Lower leg skin (tissue), 3 donors: Measurements from ENCODE around the gene ZNF787.

Source experiments
- POLR2A ChIP-seq, 2 donors: fragments of 450-650 bp; IDR thresholded peaks; one replicate each; pipeline ENCODE4 v1.6.1; 2016 to 2017; ENCODE audit warnings: antibody characterized with exemption in 2 of 2, mild to moderate bottlenecking in 1 of 2, moderate library complexity in 1 of 2
- TF ChIP-seq, protein P1 (sequence below), 3 donors: fragments of 450-650 bp; IDR thresholded peaks; one replicate each; pipeline ENCODE4 v1.5.1; 2016; ENCODE audit warnings: antibody characterized with exemption in 3 of 3, mild to moderate bottlenecking in 3 of 3, moderate library complexity in 2 of 3

DNA sequence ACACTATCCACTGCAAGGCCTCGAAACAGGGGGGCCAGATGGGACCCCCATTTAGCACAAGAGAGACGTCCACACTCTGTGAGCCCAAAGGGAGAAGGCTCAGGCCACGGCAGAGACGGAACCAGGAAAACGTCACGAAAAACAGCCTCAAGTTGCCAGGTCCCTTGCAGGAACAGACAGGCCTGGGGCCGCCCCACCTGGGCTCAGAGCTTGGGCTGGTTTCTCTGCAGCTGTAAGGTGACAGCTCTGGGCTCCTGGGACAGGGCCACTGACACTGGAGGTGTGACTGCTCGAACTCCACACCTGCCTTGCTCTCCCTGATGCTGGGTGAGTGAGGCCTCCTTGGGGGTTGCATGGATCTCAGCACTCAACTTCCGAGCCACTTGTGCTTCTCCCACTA lies 3.2 kb downstream of the ZNF787 start:
- TF ChIP-seq, protein P1, sequence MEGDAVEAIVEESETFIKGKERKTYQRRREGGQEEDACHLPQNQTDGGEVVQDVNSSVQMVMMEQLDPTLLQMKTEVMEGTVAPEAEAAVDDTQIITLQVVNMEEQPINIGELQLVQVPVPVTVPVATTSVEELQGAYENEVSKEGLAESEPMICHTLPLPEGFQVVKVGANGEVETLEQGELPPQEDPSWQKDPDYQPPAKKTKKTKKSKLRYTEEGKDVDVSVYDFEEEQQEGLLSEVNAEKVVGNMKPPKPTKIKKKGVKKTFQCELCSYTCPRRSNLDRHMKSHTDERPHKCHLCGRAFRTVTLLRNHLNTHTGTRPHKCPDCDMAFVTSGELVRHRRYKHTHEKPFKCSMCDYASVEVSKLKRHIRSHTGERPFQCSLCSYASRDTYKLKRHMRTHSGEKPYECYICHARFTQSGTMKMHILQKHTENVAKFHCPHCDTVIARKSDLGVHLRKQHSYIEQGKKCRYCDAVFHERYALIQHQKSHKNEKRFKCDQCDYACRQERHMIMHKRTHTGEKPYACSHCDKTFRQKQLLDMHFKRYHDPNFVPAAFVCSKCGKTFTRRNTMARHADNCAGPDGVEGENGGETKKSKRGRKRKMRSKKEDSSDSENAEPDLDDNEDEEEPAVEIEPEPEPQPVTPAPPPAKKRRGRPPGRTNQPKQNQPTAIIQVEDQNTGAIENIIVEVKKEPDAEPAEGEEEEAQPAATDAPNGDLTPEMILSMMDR (IDR thresholded peaks at IDR 0.05): no peak
- TF ChIP-seq POLR2A (IDR thresholded peaks at IDR 0.05): no peak
